Adrenal gland (tissue), 12 donors: ENCODE results near the gene PYDC1. TPM values are rescaled to one million over a fixed set of nuclear protein-coding genes. Genes with fewer than 3 reads are reported as not detected.
"Not testable (repeated sequence)": the region's sequence is repeated elsewhere in the genome, so short reads cannot be mapped to it uniquely, and the experiment has no call there.

ENCODE experiments used
- DNase-seq, 7 donors: peaks; one replicate each; pipeline ENCODE4 v3.0.0-alpha.2; 2019 to 2020
- H3K27ac ChIP-seq, 5 donors: fragments of 200-600 bp; sonication (generic) in 4 of 5; 1 replicate in 3 of 5; 2 replicates in 2 of 5; pipeline versions ENCODE4 v1.5.1 to v1.8.0; 2016 to 2020; ENCODE audit warnings: mild to moderate bottlenecking in 1 of 5
- H3K27me3 ChIP-seq: fragments of 200-600 bp; 2 replicates; pipeline ENCODE4 v1.8.0; 2021
- H3K36me3 ChIP-seq, 2 donors: fragments of 200-600 bp; replicated peaks in 1 of 2; 1 replicate in 1 of 2; 2 replicates in 1 of 2; pipeline versions ENCODE4 v1.5.1 to v1.8.0; 2018 to 2022
- H3K4me1 ChIP-seq, 2 donors: fragments of 200-600 bp; replicated peaks in 1 of 2; 1 replicate in 1 of 2; 2 replicates in 1 of 2; pipeline versions ENCODE4 v1.5.1 to v1.8.0; 2018 to 2021
- H3K4me3 ChIP-seq, 4 donors: fragments of 200-600 bp; sonication (generic) in 3 of 4; one replicate each; pipeline ENCODE4 v1.5.1; 2016 to 2018
- H3K9me3 ChIP-seq, 3 donors: fragments of 200-600 bp; sonication (generic) in 1 of 3; replicated peaks in 1 of 3; 1 replicate in 2 of 3; 2 replicates in 1 of 3; pipeline versions ENCODE4 v1.5.1 to v1.8.0; 2016 to 2021
- CTCF ChIP-seq, 6 experiments: fragments of 450-650 bp in 4 of 6; fragments of 200-600 bp in 2 of 6; sonication (generic) in 1 of 6; IDR thresholded peaks; 1 replicate in 5 of 6; 2 replicates in 1 of 6; pipeline versions ENCODE4 v1.5.1 to v1.8.0; 2016 to 2021; ENCODE audit warnings: antibody characterized with exemption in 6 of 6, mild to moderate bottlenecking in 2 of 6, moderate library complexity in 1 of 6
- POLR2A ChIP-seq, 2 donors: fragments of 450-650 bp; IDR thresholded peaks; one replicate each; pipeline ENCODE4 v1.6.1; 2017; ENCODE audit warnings: antibody characterized with exemption in 2 of 2, mild to moderate bottlenecking in 2 of 2, moderate library complexity in 1 of 2
- WGBS, 4 donors: extraction: QIAGEN DNeasy Blood & Tissue Kit in 2 of 4; methylation state at CpG; one replicate each; pipeline versions ENCODE4 v1.1.5 to v1.1.7; 2013 to 2017; 5-methylcytosine and 5-hydroxymethylcytosine counted together
- intact Hi-C, 2 donors: fragments of 100-400 bp; cut with DNase I; formaldehyde crosslinking; loops; one replicate each; pipeline versions ENCODE4 v1.14.1 to v1.15.0; 2022 to 2023
- polyA plus RNA-seq, 3 donors: library from polyadenylated mRNA; stranded (reverse); fragments of 200-250 nt in 2 of 3; fragments of 350-450 nt in 1 of 3; fragmentation: Illumina TruSeq in 1 of 3; extraction: RNeasy Lipid Tissue Mini Kit (QIAGEN cat#74804) in 1 of 3; gene quantifications; one replicate each; pipeline ENCODE4 v1.2.3, GENCODE V29; 2013 to 2014
- total RNA-seq, 9 donors: library from RNA; depleted of rRNA in 4 of 9; stranded (reverse); fragments of >200 nt in 4 of 9; fragments of 120-200 nt in 1 of 9; fragmentation: NEBNext Ultra II Directional in 1 of 9; extraction: Animal tissue kit (Norgen Biotek cat#: 25700) in 1 of 9; gene quantifications; one replicate each; pipeline versions ENCODE4 v1.1.0 to v1.2.4, GENCODE V29; 2013 to 2023
- donor health status: healthy with polysubstance abuse.
- donor health status: Bipolar disorder and iron deficiency.
- donor health status: DM: yes; HTN: yes; CAD: no.
- donor health status: DM: no; HTN: no; CAD: no.
- donor health status: DM: no; HTN: no; CAD: no.
- donor health status: DM: yes; HTN: yes; CAD: no.

The PYDC1 gene
- total and polyA plus RNA-seq, 12 donors: not detected

- WGBS, 4 donors: 93 to 96% (median 94%) methylated on average over 5 of the region's 5 CpGs
- DNase-seq: no peak
- no peaks in the 10 kb centered on the region for H3K9me3 ChIP-seq
- H3K27ac ChIP-seq: no peak overlapping the region
- H3K36me3 ChIP-seq: no peaks in the 10 kb centered on the region
- TF ChIP-seq CTCF (IDR thresholded peaks at IDR 0.05): no peak
- no peak for TF ChIP-seq POLR2A (IDR thresholded peaks at IDR 0.05)
- no peak overlapping the region for H3K4me3 ChIP-seq
- intact Hi-C loops: no loop called here
- H3K4me1 ChIP-seq: peaks cover 7 to 12% of the 10 kb centered on the region in 2 donors
- H3K27me3 ChIP-seq: peaks cover 8% of the 10 kb centered on the region
Observed at GRCh38 chr16:31251435-31251834, 34.5 kb upstream of the PYDC1 start.

GRCh38 chr16:31250782-31251384 lies 33.9 kb upstream of the PYDC1 start:
- H3K4me1 ChIP-seq: peaks cover 7 to 12% of the 10 kb centered on the region in 2 donors
- H3K36me3 ChIP-seq: no peaks in the 10 kb centered on the region
- intact Hi-C loops: no loop called here
- TF ChIP-seq CTCF (IDR thresholded peaks at IDR 0.05): no peak
- DNase-seq: no peak
- H3K27ac ChIP-seq: no peak overlapping the region
- WGBS, 4 donors: 88 to 93% (median 91%) methylated on average over 4 to 7 of the region's 7 CpGs
- H3K27me3 ChIP-seq: peaks cover 10% of the 10 kb centered on the region
- no peak overlapping the region for H3K4me3 ChIP-seq
- no peaks in the 10 kb centered on the region for H3K9me3 ChIP-seq

DNA sequence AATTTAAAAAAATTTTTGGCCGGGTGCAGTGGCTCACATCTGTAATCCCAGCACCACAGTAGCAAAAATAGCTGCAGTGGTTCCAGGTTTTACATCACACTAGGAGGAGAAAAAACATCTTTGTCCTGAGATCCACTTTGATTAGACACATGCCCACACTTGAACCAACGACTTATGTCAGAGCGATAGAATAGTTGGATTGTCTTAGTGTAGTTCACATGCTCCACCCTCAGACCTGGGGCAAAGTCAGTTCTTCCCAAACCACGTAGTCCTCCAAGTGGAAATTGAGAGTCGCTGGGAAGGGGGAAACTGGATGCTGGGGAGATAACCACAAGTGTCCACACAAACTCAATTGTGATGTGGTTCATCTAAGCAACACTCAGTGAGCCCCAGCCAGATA lies 31.4 kb upstream of the PYDC1 start:
- Histone ChIP-seq H3K4me1 (peaks cover under 1 to 4% of the 10 kb centered on the region in 2 donors), H3K27me3 (peaks cover 10% of the 10 kb centered on the region), H3K9me3 (no peaks in the 10 kb centered on the region), H3K4me3 (no peak overlapping the region), H3K36me3 (no peaks in the 10 kb centered on the region), H3K27ac (no peak overlapping the region)
- intact Hi-C loops: no loop called here
- 74 to 80% (median 76%) methylated on average over 5 of the region's 5 CpGs for WGBS, 4 donors
- TF ChIP-seq CTCF (IDR thresholded peaks at IDR 0.05): no peak
- DNase-seq: no peak

DNA sequence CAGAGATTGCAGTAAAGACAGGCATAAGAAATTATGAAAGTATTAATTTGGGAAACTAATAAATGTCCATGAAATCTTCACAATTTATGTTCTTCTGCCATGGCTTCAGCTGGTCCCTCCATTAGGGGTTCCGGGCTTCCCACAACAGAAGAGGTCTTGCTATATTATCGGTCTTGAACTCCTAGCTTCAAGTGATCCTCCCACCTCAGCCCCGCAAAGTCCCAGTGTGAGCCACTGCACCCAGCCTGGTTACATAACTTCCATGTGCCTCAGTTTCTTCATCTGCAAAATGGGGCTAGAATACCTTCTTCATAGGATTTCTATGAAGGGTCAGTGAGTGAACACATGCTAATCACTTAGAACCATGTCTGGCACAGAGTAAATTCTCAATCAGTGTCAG lies 29.4 kb upstream of the PYDC1 start:
- no peak for DNase-seq
- H3K9me3 ChIP-seq: no peaks in the 10 kb centered on the region
- intact Hi-C loops: no loop called here
- peaks cover 10% of the 10 kb centered on the region for H3K27me3 ChIP-seq
- H3K4me1 ChIP-seq: no peaks in the 10 kb centered on the region
- 88 to 94% (median 91%) methylated on average over 3 of the region's 3 CpGs for WGBS, 4 donors
- H3K27ac ChIP-seq: no peak overlapping the region
- TF ChIP-seq POLR2A (IDR thresholded peaks at IDR 0.05) (no peak), CTCF (IDR thresholded peaks at IDR 0.05) (no peak)
- no peaks in the 10 kb centered on the region for H3K36me3 ChIP-seq
- no peak overlapping the region for H3K4me3 ChIP-seq

- intact Hi-C loops: not testable (repeated sequence)
Observed at GRCh38 chr16:31245598-31245997, 28.7 kb upstream of the PYDC1 start.

More at GRCh38 chr16:31245598-31245997, 28.7 kb upstream of the PYDC1 start:
- not testable (repeated sequence) for H3K27ac ChIP-seq, H3K4me3 ChIP-seq, H3K36me3 ChIP-seq, DNase-seq, H3K9me3 ChIP-seq, H3K4me1 ChIP-seq
- peaks cover 10% of the 10 kb centered on the region for H3K27me3 ChIP-seq
- WGBS, 4 donors: 32 to 44% (median 37%) methylated on average over 8 of the region's 8 CpGs
